BLaER1 (cell line): ENCODE measurements around the gene RRP12.
A peak's percentile ranks its signal among the peaks of the same experiment; 100 is the strongest.

ENCODE experiments used
- H3K27ac ChIP-seq: shearing (Covaris generic); formaldehyde crosslinking; 2 replicates; pipeline ENCODE4 v1.8.1; 2022
- H3K27me3 ChIP-seq: shearing (Covaris generic); formaldehyde crosslinking; 2 replicates; pipeline ENCODE4 v1.8.1; 2022
- H3K36me3 ChIP-seq: shearing (Covaris generic); formaldehyde crosslinking; 2 replicates; pipeline ENCODE4 v1.8.1; 2022
- H3K4me1 ChIP-seq: shearing (Covaris generic); formaldehyde crosslinking; 2 replicates; pipeline ENCODE4 v1.8.1; 2022
- H3K4me2 ChIP-seq: shearing (Covaris generic); formaldehyde crosslinking; 2 replicates; pipeline ENCODE4 v1.8.1; 2022
- H3K4me3 ChIP-seq: shearing (Covaris generic); formaldehyde crosslinking; 2 replicates; pipeline ENCODE4 v1.8.1; 2022
- H3K9ac ChIP-seq: shearing (Covaris generic); formaldehyde crosslinking; 2 replicates; pipeline ENCODE4 v1.8.1; 2022
- H3K9me3 ChIP-seq: shearing (Covaris generic); formaldehyde crosslinking; 2 replicates; pipeline ENCODE4 v1.8.1; 2022
- H4K20me1 ChIP-seq: shearing (Covaris generic); formaldehyde crosslinking; 2 replicates; pipeline ENCODE4 v1.8.1; 2022
- Cebpa-rat ChIP-seq: shearing (Covaris generic); IDR thresholded peaks from 2 replicates; pipeline ENCODE4 v1.8.1; 2022

The RRP12 gene

GRCh38 chr10:97385565-97385964 lies 15.6 kb downstream of the RRP12 start:
- Histone ChIP-seq H3K4me3 (no peak overlapping the region), H4K20me1 (no peaks in the 10 kb centered on the region), H3K4me1 (no peaks in the 10 kb centered on the region), H3K9ac (no peak overlapping the region), H3K4me2 (no peak overlapping the region), H3K9me3 (no peaks in the 10 kb centered on the region), H3K36me3 (peaks cover 99% of the 10 kb centered on the region), H3K27me3 (no peaks in the 10 kb centered on the region), H3K27ac (no peak overlapping the region)
- TF ChIP-seq Cebpa-rat, result no peak

- H3K27ac ChIP-seq, result no peak overlapping the region
- H3K36me3 ChIP-seq, result peaks cover 99% of the 10 kb centered on the region
- H3K4me1 ChIP-seq, result no peaks in the 10 kb centered on the region
Observed at GRCh38 chr10:97384641-97385040, 16.5 kb downstream of the RRP12 start.

GRCh38 chr10:97384156-97384555 lies 17.0 kb downstream of the RRP12 start:
- H3K27me3 ChIP-seq, result no peaks in the 10 kb centered on the region
- peaks cover 99% of the 10 kb centered on the region for H3K36me3 ChIP-seq
- TF ChIP-seq Cebpa-rat, result no peak
- H3K27ac ChIP-seq, result no peak overlapping the region
- H4K20me1 ChIP-seq, result no peaks in the 10 kb centered on the region
- no peaks in the 10 kb centered on the region for H3K9me3 ChIP-seq
- H3K9ac ChIP-seq, result no peak overlapping the region
- no peaks in the 10 kb centered on the region for H3K4me1 ChIP-seq
- H3K4me2 ChIP-seq, result no peak overlapping the region
- H3K4me3 ChIP-seq, result no peak overlapping the region

More at GRCh38 chr10:97384641-97385040, 16.5 kb downstream of the RRP12 start:
- H3K27me3 ChIP-seq, result no peaks in the 10 kb centered on the region
- no peak overlapping the region for H3K4me2 ChIP-seq
- no peak overlapping the region for H3K4me3 ChIP-seq
- no peak for TF ChIP-seq Cebpa-rat
- no peaks in the 10 kb centered on the region for H3K9me3 ChIP-seq
- no peak overlapping the region for H3K9ac ChIP-seq
- no peaks in the 10 kb centered on the region for H4K20me1 ChIP-seq

GRCh38 chr10:97383159-97383558 lies 18.0 kb downstream of the RRP12 start:
- no peak overlapping the region for H3K27ac ChIP-seq
- no peaks in the 10 kb centered on the region for H3K27me3 ChIP-seq
- H3K4me3 ChIP-seq, result no peak overlapping the region
- no peaks in the 10 kb centered on the region for H3K9me3 ChIP-seq
- no peaks in the 10 kb centered on the region for H3K4me1 ChIP-seq
- peaks cover 99% of the 10 kb centered on the region for H3K36me3 ChIP-seq
- H4K20me1 ChIP-seq, result no peaks in the 10 kb centered on the region
- H3K4me2 ChIP-seq, result no peak overlapping the region
- TF ChIP-seq Cebpa-rat, result no peak
- no peak overlapping the region for H3K9ac ChIP-seq

- Histone ChIP-seq H3K4me2 (no peak overlapping the region), H4K20me1 (no peaks in the 10 kb centered on the region), H3K9ac (no peak overlapping the region), H3K27ac (no peak overlapping the region), H3K27me3 (no peaks in the 10 kb centered on the region), H3K9me3 (no peaks in the 10 kb centered on the region), H3K4me3 (no peak overlapping the region), H3K4me1 (no peaks in the 10 kb centered on the region), H3K36me3 (peaks cover 100% of the 10 kb centered on the region)
- TF ChIP-seq Cebpa-rat, result no peak
Observed at GRCh38 chr10:97381626-97382025, 19.5 kb downstream of the RRP12 start.

- Histone ChIP-seq H3K4me1 (no peaks in the 10 kb centered on the region), H3K9ac (no peak overlapping the region), H3K36me3 (peaks cover 100% of the 10 kb centered on the region), H4K20me1 (no peaks in the 10 kb centered on the region), H3K27ac (no peak overlapping the region), H3K9me3 (no peaks in the 10 kb centered on the region), H3K27me3 (no peaks in the 10 kb centered on the region), H3K4me3 (no peak overlapping the region), H3K4me2 (no peak overlapping the region)
- no peak for TF ChIP-seq Cebpa-rat
Observed at GRCh38 chr10:97380516-97380915, 20.6 kb downstream of the RRP12 start.

GRCh38 chr10:97378933-97379921 lies 21.9 kb downstream of the RRP12 start:
- Histone ChIP-seq H3K4me3 (no peak overlapping the region), H3K9me3 (no peaks in the 10 kb centered on the region), H3K4me2 (no peak overlapping the region), H3K36me3 (peaks cover 96% of the 10 kb centered on the region), H3K27ac (no peak overlapping the region), H3K9ac (0 out of 2 replicates have a peak overlapping the region, but pooled peaks have one; percentile 38), H4K20me1 (no peaks in the 10 kb centered on the region), H3K27me3 (no peaks in the 10 kb centered on the region), H3K4me1 (no peaks in the 10 kb centered on the region)
- no peak for TF ChIP-seq Cebpa-rat

GRCh38 chr10:97376413-97376812 lies 24.7 kb downstream of the RRP12 start:
- Histone ChIP-seq H3K4me1 (peaks cover 15% of the 10 kb centered on the region), H4K20me1 (no peaks in the 10 kb centered on the region), H3K36me3 (peaks cover 95% of the 10 kb centered on the region), H3K4me2 (no peak overlapping the region), H3K4me3 (no peak overlapping the region), H3K27me3 (no peaks in the 10 kb centered on the region), H3K9me3 (no peaks in the 10 kb centered on the region), H3K27ac (no peak overlapping the region), H3K9ac (no peak overlapping the region)
- TF ChIP-seq Cebpa-rat, result no peak

- Histone ChIP-seq H4K20me1 (no peaks in the 10 kb centered on the region), H3K9ac (0 out of 2 replicates have a peak overlapping the region, but pooled peaks have one; percentile 26), H3K36me3 (peaks cover 95% of the 10 kb centered on the region), H3K9me3 (no peaks in the 10 kb centered on the region), H3K27me3 (no peaks in the 10 kb centered on the region), H3K4me3 (no peak overlapping the region), H3K4me2 (no peak overlapping the region), H3K4me1 (peaks cover 21% of the 10 kb centered on the region), H3K27ac (no peak overlapping the region)
- TF ChIP-seq Cebpa-rat, result no peak
Observed at GRCh38 chr10:97373456-97373855, 27.7 kb downstream of the RRP12 start.

GRCh38 chr10:97372233-97372875 lies 28.8 kb downstream of the RRP12 start:
- H3K36me3 ChIP-seq, result peaks cover 94% of the 10 kb centered on the region
- 0 out of 2 replicates have a peak overlapping the region, but pooled peaks have one; percentile 36 for H3K9ac ChIP-seq
- H3K4me3 ChIP-seq, result no peak overlapping the region
- H3K27ac ChIP-seq, result peak overlapping the region; percentile 71
- H3K27me3 ChIP-seq, result no peaks in the 10 kb centered on the region
- H3K4me1 ChIP-seq, result peaks cover 29% of the 10 kb centered on the region
- no peaks in the 10 kb centered on the region for H4K20me1 ChIP-seq
- TF ChIP-seq Cebpa-rat, result no peak
- peak overlapping the region; percentile 44 for H3K4me2 ChIP-seq
- H3K9me3 ChIP-seq, result no peaks in the 10 kb centered on the region
